Prostate gland (tissue), 2 donors: Measurements from ENCODE around the gene MDFI.

Experiments used
- CTCF ChIP-seq, 4 experiments: fragments of 200-600 bp in 2 of 4; fragments of 450-650 bp in 2 of 4; sonication (generic) in 2 of 4; IDR thresholded peaks; 1 replicate in 3 of 4; 2 replicates in 1 of 4; pipeline ENCODE4 v1.5.1; 2016 to 2019; ENCODE audit warnings: antibody characterized with exemption in 4 of 4, mild to moderate bottlenecking in 2 of 4, moderate library complexity in 2 of 4
- POLR2A ChIP-seq: fragments of 450-650 bp; IDR thresholded peaks from one replicate; pipeline ENCODE4 v1.6.1; 2016; ENCODE audit warnings: antibody characterized with exemption, mild to moderate bottlenecking
- POLR2AphosphoS5 ChIP-seq: sonication (generic); formaldehyde crosslinking; IDR thresholded peaks from one replicate; pipeline ENCODE4 v1.6.1; 2017; ENCODE audit warnings: antibody characterized with exemption

GRCh38 chr6:41607736-41608135, 30.5 kb upstream of the MDFI start:
- no peak for TF ChIP-seq POLR2AphosphoS5
- no peak for TF ChIP-seq CTCF (IDR thresholded peaks at IDR 0.05)
- TF ChIP-seq POLR2A: no peak
